Natural killer cell (primary cell): ENCODE measurements around the gene SYPL1. TPM values are rescaled to one million over a fixed set of nuclear protein-coding genes. Genes with fewer than 3 reads are reported as not detected.
A peak's percentile ranks its signal among the peaks of the same experiment; 100 is the strongest.

Source experiments
- ATAC-seq, 3 donors: fragments of 150-1000 bp in 2 of 3; fragments of 200-7000 bp in 1 of 3; cut with Tn5 transposase; 1 replicate in 1 of 3; 2 replicates in 2 of 3; pipeline ENCODE4 v1.10.0; 2021; ENCODE audit warnings: mild to moderate bottlenecking in 2 of 3, moderate library complexity in 2 of 3
- DNase-seq, 2 donors: peaks; one replicate each; pipeline versions ENCODE4 v3.0.0 to v3.0.0-alpha.2; 2013 to 2021; ENCODE audit warnings: mixed read lengths in 1 of 2
- H3K27ac ChIP-seq: one replicate; pipeline ENCODE4 v1.5.1; 2013; ENCODE audit warnings: mild to moderate bottlenecking, low read length
- H3K27me3 ChIP-seq: one replicate; pipeline ENCODE4 v1.6.1; 2013; ENCODE audit warnings: low read length; ENCODE audit not compliant: control insufficient read depth, insufficient read depth
- H3K36me3 ChIP-seq: one replicate; pipeline ENCODE4 v1.6.1; 2013; ENCODE audit warnings: low read length; ENCODE audit not compliant: control insufficient read depth, insufficient read depth
- H3K4me1 ChIP-seq: one replicate; pipeline ENCODE4 v1.6.1; 2013; ENCODE audit warnings: low read length; ENCODE audit not compliant: control insufficient read depth, insufficient read depth
- H3K4me3 ChIP-seq: one replicate; pipeline ENCODE4 v1.5.1; 2013; ENCODE audit warnings: low read length
- H3K9me3 ChIP-seq: one replicate; pipeline ENCODE4 v1.6.1; 2013; ENCODE audit warnings: low read length; ENCODE audit not compliant: control insufficient read depth, insufficient read depth
- H3K27ac Mint-ChIP-seq, 2 donors: one replicate each; pipeline ENCODE4 v1.8.0; 2022; ENCODE audit warnings: mild to moderate bottlenecking in 2 of 2, mixed read lengths in 2 of 2, moderate library complexity in 1 of 2
- H3K27me3 Mint-ChIP-seq, 2 donors: one replicate each; pipeline ENCODE4 v1.8.0; 2022; ENCODE audit warnings: low read depth in 2 of 2, mixed read lengths in 2 of 2
- H3K36me3 Mint-ChIP-seq: one replicate; pipeline ENCODE4 v1.8.0; 2022; ENCODE audit warnings: mixed read lengths
- H3K4me1 Mint-ChIP-seq, 2 donors: one replicate each; pipeline ENCODE4 v1.8.0; 2022; ENCODE audit warnings: mixed read lengths in 2 of 2
- H3K4me3 Mint-ChIP-seq: one replicate; pipeline ENCODE4 v1.8.0; 2022; ENCODE audit warnings: mild to moderate bottlenecking, moderate library complexity, mixed read lengths
- H3K9me3 Mint-ChIP-seq, 2 donors: one replicate each; pipeline ENCODE4 v1.8.0; 2022; ENCODE audit warnings: mixed read lengths in 2 of 2
- WGBS: methylation state at CpG from one replicate; pipeline ENCODE4 v1.1.7; 2013; ENCODE audit warnings: missing lambda C conversion rate; ENCODE audit not compliant: insufficient coverage; 5-methylcytosine and 5-hydroxymethylcytosine counted together
- intact Hi-C: fragments of 100-400 bp; cut with micrococcal nuclease; formaldehyde crosslinking; loops from one replicate; pipeline ENCODE4 v1.14.2; 2022
- total RNA-seq, 4 donors: library from RNA; stranded (reverse); fragments of 120-200 nt in 1 of 4; gene quantifications; one replicate each; pipeline versions ENCODE4 v1.2.3 to v1.2.4, GENCODE V29; 2013 to 2022
- TF ChIP-seq, protein P1 (sequence below): fragments of 200-600 bp; IDR thresholded peaks from one replicate; pipeline ENCODE4 v1.8.0; 2022; ENCODE audit warnings: antibody characterized with exemption

The SYPL1 gene
- total RNA-seq, 3 donors from 2014 or later (not counting 1 experiment from before 2014, with no cell fraction given), result 13.1 to 22.2 (median 14.9) TPM

DNA sequence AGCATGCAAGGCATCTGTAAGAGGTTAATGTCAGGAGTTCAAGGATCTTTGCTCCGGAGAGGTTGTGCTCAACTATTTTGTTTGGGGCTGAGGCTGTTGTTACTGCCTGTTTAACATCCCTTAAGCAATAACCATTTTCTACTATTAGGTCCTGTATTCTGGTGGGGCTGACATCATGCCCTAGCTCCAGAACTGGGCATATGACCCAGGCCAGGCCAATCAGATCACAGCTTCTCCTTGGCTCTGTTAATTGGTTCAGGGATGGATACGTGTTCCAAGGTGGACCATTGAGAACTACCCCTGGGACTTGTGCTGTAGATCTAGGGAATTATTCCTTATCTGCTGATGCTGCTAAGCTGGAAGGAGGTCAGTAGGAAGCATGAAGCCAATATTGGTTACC, 67.0 kb downstream of the SYPL1 start:
- ATAC-seq (no peak), DNase-seq (no peak)
- Mint-ChIP-seq H3K4me3 (no peak overlapping the region), H3K27ac (no peak overlapping the region), H3K9me3 (no peaks in the 10 kb centered on the region), H3K27me3 (peaks cover 24 to 28% of the 10 kb centered on the region in 2 donors), H3K36me3 (no peaks in the 10 kb centered on the region), H3K4me1 (peaks cover 8% of the 10 kb centered on the region in 2 donors)
- Histone ChIP-seq H3K36me3 (no peaks in the 10 kb centered on the region), H3K4me1 (peaks cover 8% of the 10 kb centered on the region), H3K27ac (no peak overlapping the region), H3K9me3 (no peaks in the 10 kb centered on the region), H3K27me3 (peaks cover 4% of the 10 kb centered on the region), H3K4me3 (no peak overlapping the region)
- 88% methylated on average over 2 of the region's 2 CpGs for WGBS
- intact Hi-C loops, result no loop called here
- TF ChIP-seq, protein P1, sequence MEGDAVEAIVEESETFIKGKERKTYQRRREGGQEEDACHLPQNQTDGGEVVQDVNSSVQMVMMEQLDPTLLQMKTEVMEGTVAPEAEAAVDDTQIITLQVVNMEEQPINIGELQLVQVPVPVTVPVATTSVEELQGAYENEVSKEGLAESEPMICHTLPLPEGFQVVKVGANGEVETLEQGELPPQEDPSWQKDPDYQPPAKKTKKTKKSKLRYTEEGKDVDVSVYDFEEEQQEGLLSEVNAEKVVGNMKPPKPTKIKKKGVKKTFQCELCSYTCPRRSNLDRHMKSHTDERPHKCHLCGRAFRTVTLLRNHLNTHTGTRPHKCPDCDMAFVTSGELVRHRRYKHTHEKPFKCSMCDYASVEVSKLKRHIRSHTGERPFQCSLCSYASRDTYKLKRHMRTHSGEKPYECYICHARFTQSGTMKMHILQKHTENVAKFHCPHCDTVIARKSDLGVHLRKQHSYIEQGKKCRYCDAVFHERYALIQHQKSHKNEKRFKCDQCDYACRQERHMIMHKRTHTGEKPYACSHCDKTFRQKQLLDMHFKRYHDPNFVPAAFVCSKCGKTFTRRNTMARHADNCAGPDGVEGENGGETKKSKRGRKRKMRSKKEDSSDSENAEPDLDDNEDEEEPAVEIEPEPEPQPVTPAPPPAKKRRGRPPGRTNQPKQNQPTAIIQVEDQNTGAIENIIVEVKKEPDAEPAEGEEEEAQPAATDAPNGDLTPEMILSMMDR, result no peak

DNA sequence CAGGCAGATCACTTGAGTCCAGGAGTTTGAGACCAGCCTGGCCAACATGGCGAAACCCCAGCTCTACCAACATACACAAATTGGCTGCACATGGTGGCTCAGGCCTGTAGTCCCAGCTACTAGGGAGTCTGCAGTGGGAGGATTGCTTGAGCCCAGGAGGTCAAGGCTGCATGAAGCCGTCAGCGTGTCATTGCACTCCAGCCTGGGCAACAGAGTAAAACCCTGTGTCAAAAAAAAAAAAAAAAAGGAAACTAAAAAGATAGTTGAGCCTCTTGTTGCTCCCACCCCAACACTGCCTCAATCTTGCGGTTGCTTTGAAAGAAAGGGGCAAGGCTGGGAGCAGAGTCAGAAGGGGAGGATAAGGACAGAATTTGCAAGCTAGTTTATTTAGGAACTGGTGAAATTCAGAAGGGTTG, 69.9 kb downstream of the SYPL1 start:
- TF ChIP-seq, protein P1, result no peak
- DNase-seq (no peak), ATAC-seq (no peak)
- Histone ChIP-seq H3K9me3 (no peaks in the 10 kb centered on the region), H3K27ac (no peak overlapping the region), H3K36me3 (no peaks in the 10 kb centered on the region), H3K4me1 (peaks cover 8% of the 10 kb centered on the region), H3K27me3 (peaks cover 4% of the 10 kb centered on the region), H3K4me3 (no peak overlapping the region)
- Mint-ChIP-seq H3K4me3 (no peak overlapping the region), H3K4me1 (peaks cover 8% of the 10 kb centered on the region in 2 donors), H3K36me3 (no peaks in the 10 kb centered on the region), H3K9me3 (no peaks in the 10 kb centered on the region), H3K27me3 (peaks cover 31 to 33% of the 10 kb centered on the region in 2 donors), H3K27ac (no peak overlapping the region)
- intact Hi-C loops, result loop anchor here (1.0 kb wide), 2 partner anchors 282 to 385 kb away; no protein-coding TSS in a partner anchor
- WGBS, result 98% methylated on average over 4 of the region's 4 CpGs

DNA sequence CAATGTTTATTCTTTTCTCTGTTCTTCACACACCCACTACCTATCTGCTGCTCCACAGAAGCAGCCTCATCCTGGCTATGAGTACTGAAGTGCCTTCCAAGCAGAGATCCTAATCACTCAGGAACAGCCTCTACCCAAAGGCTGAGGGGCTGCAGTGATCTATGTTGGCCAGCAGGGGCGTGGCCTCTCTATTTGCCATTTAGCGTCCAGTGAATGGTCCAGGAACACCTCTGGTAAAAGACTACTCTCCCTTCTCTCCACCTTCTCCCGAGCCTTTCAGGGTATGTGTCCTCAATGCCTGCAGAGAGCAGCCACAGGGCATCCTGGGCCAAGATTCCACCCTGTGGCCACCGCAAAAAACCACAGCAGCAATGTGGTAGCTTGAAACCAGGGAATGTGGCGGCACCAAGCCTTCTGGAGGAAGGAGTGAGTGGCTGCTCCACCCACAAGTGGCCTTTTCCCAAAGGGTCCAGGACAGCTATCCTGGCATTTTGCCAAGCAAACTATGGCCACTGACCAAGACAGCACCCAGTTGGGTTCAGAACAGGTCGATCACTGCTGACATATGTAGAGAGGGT, 70.9 kb downstream of the SYPL1 start:
- intact Hi-C loops, result no loop called here
- H3K9me3 ChIP-seq, result no peaks in the 10 kb centered on the region
- TF ChIP-seq, protein P1, result peak; percentile 72
- Mint-ChIP-seq H3K9me3 (no peaks in the 10 kb centered on the region), H3K27ac (no peak overlapping the region), H3K36me3 (no peaks in the 10 kb centered on the region), H3K4me1 (peaks cover 8% of the 10 kb centered on the region in 2 donors), H3K27me3 (peaks cover 31% of the 10 kb centered on the region in 2 donors), H3K4me3 (no peak overlapping the region)
- ATAC-seq (peak; percentile 60 to 68 (median 63)), DNase-seq (peak in 1 of 2 donors; percentile 65)
- 49% methylated on average over 6 of the region's 6 CpGs for WGBS
- H3K4me1 ChIP-seq, result peaks cover 8% of the 10 kb centered on the region
- H3K27ac ChIP-seq, result no peak overlapping the region
- H3K4me3 ChIP-seq, result no peak overlapping the region
- H3K27me3 ChIP-seq, result peaks cover 4% of the 10 kb centered on the region
- H3K36me3 ChIP-seq, result no peaks in the 10 kb centered on the region

Other genes with a start within 250 kb of the SYPL1 start
- 10 to 100 TPM; 37.5 to 48.6 (median 47.9) TPM for gene ATXN7L1, start 235.7 kb downstream of the SYPL1 start, total RNA-seq
- 10 to 100 TPM in 2 of 3 donors, 1 to 10 TPM in 1; 9.2 to 12.4 (median 10.2) TPM for gene CDHR3, start 149.0 kb downstream of the SYPL1 start, total RNA-seq
- 100 to 1,000 TPM; 194 to 414 (median 270) TPM for gene NAMPT, start 172.7 kb upstream of the SYPL1 start, total RNA-seq